AG10803 (cell line): ENCODE measurements around the gene TSPEAR.
"Not testable (repeated sequence)": the region's sequence is repeated elsewhere in the genome, so short reads cannot be mapped to it uniquely, and the experiment has no call there.

Source experiments
- DNase-seq: peaks from one replicate; pipeline ENCODE4 v3.0.0; 2010; ENCODE audit warnings: low read depth
- H3K4me3 ChIP-seq: 2 replicates; pipeline ENCODE4 v1.5.1; 2011; ENCODE audit warnings: mild to moderate bottlenecking, low read length, control low read depth
- CTCF ChIP-seq: conservative IDR thresholded peaks from 2 replicates; pipeline ENCODE4 v1.5.1; 2011; ENCODE audit warnings: mild to moderate bottlenecking, low read length, control low read depth, inconsistent platforms

TSPEAR gene

GRCh38 chr21:44503901-44504399 lies 207.4 kb downstream of the TSPEAR start:
- H3K4me3 ChIP-seq = no peak overlapping the region
- no peak for TF ChIP-seq CTCF
- DNase-seq = no peak

GRCh38 chr21:44503006-44503889 lies 208.1 kb downstream of the TSPEAR start:
- H3K4me3 ChIP-seq, DNase-seq: not testable (repeated sequence)

- DNase-seq = no peak
- no peak for TF ChIP-seq CTCF
- no peak overlapping the region for H3K4me3 ChIP-seq
These were observed 209.0 kb downstream of the TSPEAR start for GRCh38 chr21:44502171-44502958.

GRCh38 chr21:44500111-44500510 lies 211.3 kb downstream of the TSPEAR start:
- TF ChIP-seq CTCF = no peak
- no peak for DNase-seq
- H3K4me3 ChIP-seq = no peak overlapping the region

- no peak for DNase-seq
- no peak overlapping the region for H3K4me3 ChIP-seq
- no peak for TF ChIP-seq CTCF
These were observed 211.7 kb downstream of the TSPEAR start for GRCh38 chr21:44499631-44500030.

- DNase-seq = no peak
- no peak for TF ChIP-seq CTCF
- no peak overlapping the region for H3K4me3 ChIP-seq
These were observed 212.2 kb downstream of the TSPEAR start for GRCh38 chr21:44499211-44499560.

GRCh38 chr21:44498280-44499210 lies 212.8 kb downstream of the TSPEAR start:
- no peak for TF ChIP-seq CTCF
- no peak for DNase-seq
- H3K4me3 ChIP-seq = no peak overlapping the region
